ENCODE measurements around the gene MAPRE3.
A peak's percentile ranks its signal among the peaks of the same experiment; 100 is the strongest.

Gene MAPRE3

GRCh38 chr2:27018142-27018541, 47.7 kb downstream of the MAPRE3 start:
- no peak for DNase-seq

GRCh38 chr2:27019459-27019858, 49.0 kb downstream of the MAPRE3 start:
- DNase-seq, result no peak

- DNase-seq, result peak; percentile 96
Observed at GRCh38 chr2:27019931-27020855, 49.8 kb downstream of the MAPRE3 start.

GRCh38 chr2:27021253-27022049, 51.0 kb downstream of the MAPRE3 start:
- DNase-seq, result no peak

- no peak for DNase-seq
Observed at GRCh38 chr2:27023740-27024139, 53.3 kb downstream of the MAPRE3 start.

GRCh38 chr2:27024188-27024587, 53.8 kb downstream of the MAPRE3 start:
- DNase-seq, result no peak

- DNase-seq, result no peak
Observed at GRCh38 chr2:27024812-27025211, 54.4 kb downstream of the MAPRE3 start.

- DNase-seq, result no peak
Observed at GRCh38 chr2:27025281-27025800, 54.9 kb downstream of the MAPRE3 start.

- no peak for DNase-seq
Observed at GRCh38 chr2:27025861-27026851, 55.7 kb downstream of the MAPRE3 start.

- DNase-seq, result no peak
Observed at GRCh38 chr2:27027211-27027651, 56.8 kb downstream of the MAPRE3 start.

GRCh38 chr2:27029051-27029450, 58.6 kb downstream of the MAPRE3 start:
- DNase-seq, result no peak

GRCh38 chr2:27032495-27033252, 62.2 kb downstream of the MAPRE3 start, which contains the start of gene TMEM214:
TSS of gene TMEM214 (plus strand) at chr2:27032965. CDS start at chr2:27033016, 51 bp downstream.
- DNase-seq, result peak; percentile 90

- DNase-seq, result no peak
Observed at GRCh38 chr2:27033253-27033852, 62.9 kb downstream of the MAPRE3 start.

GRCh38 chr2:27038012-27038411, 67.6 kb downstream of the MAPRE3 start:
- DNase-seq, result no peak

- DNase-seq, result no peak
Observed at GRCh38 chr2:27038631-27039339, 68.3 kb downstream of the MAPRE3 start.

- DNase-seq, result no peak
Observed at GRCh38 chr2:27039426-27039825, 69.0 kb downstream of the MAPRE3 start.

- no peak for DNase-seq
Observed at GRCh38 chr2:27039871-27040270, 69.4 kb downstream of the MAPRE3 start.

- DNase-seq, result no peak
Observed at GRCh38 chr2:27040282-27040681, 69.8 kb downstream of the MAPRE3 start.

GRCh38 chr2:27041752-27042151, 71.3 kb downstream of the MAPRE3 start:
- no peak for DNase-seq

GRCh38 chr2:27042159-27042661, 71.8 kb downstream of the MAPRE3 start:
- no peak for DNase-seq
